BLaER1 treated with 17β-estradiol and CSF1 and Interleukin-3, amounts not matched to agents 10 nM and 100 nM (cell line): ENCODE results near the gene ARHGDIB.

Source experiments
- H3K27ac ChIP-seq, 11 experiments: shearing (Covaris generic); formaldehyde crosslinking; 2 replicates each; pipeline ENCODE4 v1.8.1; 2022
- H3K27me3 ChIP-seq, 11 experiments: shearing (Covaris generic); formaldehyde crosslinking; 2 replicates each; pipeline ENCODE4 v1.8.1; 2022
- H3K36me3 ChIP-seq, 11 experiments: shearing (Covaris generic); formaldehyde crosslinking; 2 replicates each; pipeline ENCODE4 v1.8.1; 2022
- H3K4me1 ChIP-seq, 10 experiments: shearing (Covaris generic); formaldehyde crosslinking; 2 replicates each; pipeline ENCODE4 v1.8.1; 2022
- H3K4me2 ChIP-seq, 11 experiments: shearing (Covaris generic); formaldehyde crosslinking; 2 replicates each; pipeline ENCODE4 v1.8.1; 2022
- H3K4me3 ChIP-seq, 10 experiments: shearing (Covaris generic); formaldehyde crosslinking; 2 replicates each; pipeline ENCODE4 v1.8.1; 2022
- H3K9ac ChIP-seq, 11 experiments: shearing (Covaris generic); formaldehyde crosslinking; 2 replicates each; pipeline ENCODE4 v1.8.1; 2022
- H3K9me3 ChIP-seq, 11 experiments: shearing (Covaris generic); formaldehyde crosslinking; replicated peaks in 1 of 11; 2 replicates each; pipeline ENCODE4 v1.8.1; 2022
- H4K20me1 ChIP-seq, 11 experiments: shearing (Covaris generic); formaldehyde crosslinking; 2 replicates each; pipeline ENCODE4 v1.8.1; 2022
- Cebpa-rat ChIP-seq, 11 experiments: shearing (Covaris generic); IDR thresholded peaks; 2 replicates each; pipeline ENCODE4 v1.8.1; 2022

The ARHGDIB gene

DNA sequence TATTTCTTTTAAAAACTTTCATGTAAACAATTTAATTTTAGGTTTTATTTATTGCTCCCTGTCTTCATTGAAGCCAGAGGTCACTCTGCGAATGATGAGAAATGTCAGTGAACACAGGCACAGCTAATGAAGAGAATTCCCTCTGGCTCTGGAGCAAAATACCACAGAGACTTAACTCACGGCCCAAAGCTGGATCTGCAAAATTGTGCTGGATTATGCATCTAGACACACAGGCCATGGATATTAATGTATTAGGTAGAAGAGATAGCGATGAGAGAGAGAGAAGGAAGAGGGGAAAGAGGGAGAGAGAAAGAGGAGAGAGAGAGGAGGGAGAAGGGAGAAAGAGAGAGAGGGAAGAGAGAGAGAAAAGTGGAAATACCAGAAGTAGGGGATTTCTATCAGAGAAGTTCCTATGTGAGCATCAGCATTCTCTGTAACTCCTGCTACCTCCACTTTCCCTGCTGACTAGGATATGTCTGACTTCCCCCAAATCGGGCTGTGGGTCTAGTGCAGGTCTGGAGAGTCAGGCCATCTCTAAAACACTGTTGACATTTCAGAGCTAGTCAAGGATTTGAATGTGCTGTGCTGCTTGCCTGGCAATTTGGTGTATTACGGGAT is 3.7 kb downstream of the ARHGDIB start:
- Histone ChIP-seq H3K27ac (peak overlapping the region; percentile 70 to 96 (median 92)), H3K36me3 (peaks cover 0 to 63% (median 26%) of the 10 kb centered on the region in 11 experiments; a peak in 15 of 22 replicates), H3K4me1 (peaks cover 60 to 84% (median 73%) of the 10 kb centered on the region in 10 experiments), H3K9ac (peak overlapping the region; percentile 81 to 93 (median 87)), H3K4me2 (peak overlapping the region; percentile 92 to 99 (median 98)), H3K4me3 (peak overlapping the region; percentile 72 to 93 (median 80)), H3K9me3 (no peaks in the 10 kb centered on the region), H4K20me1 (peaks cover 11 to 75% (median 54%) of the 10 kb centered on the region in 11 experiments; a peak in 20 of 22 replicates), H3K27me3 (no peaks in the 10 kb centered on the region)
- no peak for TF ChIP-seq Cebpa-rat (IDR thresholded peaks at IDR 0.05)

DNA sequence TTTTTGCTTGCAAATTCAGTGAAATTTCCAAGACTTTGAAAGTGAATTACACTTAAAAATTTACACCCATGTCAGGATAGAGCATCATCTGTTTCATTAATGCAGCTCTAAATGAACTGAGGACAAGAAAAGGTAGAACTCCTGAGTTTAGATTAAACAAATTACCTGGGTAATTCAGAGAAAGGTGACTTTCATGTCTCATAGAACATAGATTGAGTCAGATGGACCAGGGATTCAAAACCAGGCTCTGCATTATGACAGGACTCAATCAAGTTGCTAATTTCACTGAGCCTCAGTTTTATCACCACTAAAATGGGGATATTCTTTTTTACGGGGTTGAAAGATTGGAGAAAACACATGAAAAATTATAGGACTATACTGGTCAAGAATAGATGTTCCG is 4.5 kb downstream of the ARHGDIB start:
- peaks cover 0 to 66% (median 26%) of the 10 kb centered on the region in 11 experiments; a peak in 15 of 22 replicates for H3K36me3 ChIP-seq
- peaks cover 64 to 84% (median 76%) of the 10 kb centered on the region in 10 experiments for H3K4me1 ChIP-seq
- H4K20me1 ChIP-seq = peaks cover 11 to 83% (median 58%) of the 10 kb centered on the region in 11 experiments; a peak in 20 of 22 replicates
- H3K9me3 ChIP-seq = no peaks in the 10 kb centered on the region
- peak overlapping the region; percentile 92 to 99 (median 98) for H3K4me2 ChIP-seq
- peak overlapping the region; percentile 70 to 96 (median 92); a peak in 21 of 22 replicates for H3K27ac ChIP-seq
- no peaks in the 10 kb centered on the region for H3K27me3 ChIP-seq
- H3K4me3 ChIP-seq = peak overlapping the region; percentile 72 to 93 (median 80); a peak in 18 of 20 replicates
- H3K9ac ChIP-seq = peak overlapping the region; percentile 81 to 93 (median 87); a peak in 19 of 22 replicates
- no peak for TF ChIP-seq Cebpa-rat (IDR thresholded peaks at IDR 0.05)

DNA sequence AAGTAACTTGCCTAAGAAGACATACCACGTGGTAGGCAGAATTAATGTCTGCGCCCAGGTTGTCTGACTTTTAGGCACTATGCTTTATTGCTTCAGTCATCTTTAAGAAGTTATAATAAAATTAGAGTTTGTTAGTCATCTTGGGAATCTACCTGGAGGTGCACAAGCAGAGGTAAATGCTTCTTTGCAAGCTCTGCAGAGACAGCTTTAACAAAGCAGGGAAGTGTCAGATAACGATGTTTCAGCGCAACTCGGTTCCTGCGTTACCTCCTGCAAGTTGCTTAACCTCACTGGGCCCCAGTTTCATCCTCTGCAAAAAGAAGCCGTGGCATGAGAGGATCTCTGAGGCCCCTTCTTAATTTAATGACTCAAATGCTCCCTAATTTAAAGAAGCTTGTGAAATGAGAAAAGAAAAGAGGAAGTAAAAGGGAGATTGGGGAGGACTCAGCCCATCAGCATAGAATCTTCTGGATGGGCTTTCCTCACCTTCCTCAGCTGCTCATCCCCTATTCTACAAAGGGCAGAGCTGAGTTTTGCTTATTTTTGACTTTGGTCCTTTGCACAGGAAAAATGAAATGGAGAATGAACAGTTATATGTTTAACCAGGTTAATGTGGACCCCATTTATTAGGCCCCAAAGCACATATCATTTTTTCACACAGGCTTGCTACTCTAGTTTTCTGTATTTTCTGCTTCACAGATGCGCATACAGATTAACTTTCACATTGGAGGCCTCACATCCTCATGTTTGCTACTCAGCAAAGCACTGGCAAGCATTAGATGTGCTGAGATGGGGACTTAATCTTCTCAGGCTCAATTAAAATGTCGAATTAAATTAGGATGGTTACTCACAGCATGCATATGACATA is 5.1 kb downstream of the ARHGDIB start:
- Histone ChIP-seq H4K20me1 (peaks cover 11 to 90% (median 58%) of the 10 kb centered on the region in 11 experiments; a peak in 20 of 22 replicates), H3K9me3 (no peaks in the 10 kb centered on the region), H3K4me3 (peak overlapping the region; percentile 36 to 90 (median 79); a peak in 15 of 20 replicates), H3K27ac (peak overlapping the region; percentile 70 to 96 (median 92); a peak in 20 of 22 replicates), H3K4me1 (peaks cover 70 to 90% (median 83%) of the 10 kb centered on the region in 10 experiments), H3K27me3 (no peaks in the 10 kb centered on the region), H3K9ac (peak overlapping the region; percentile 18 to 93 (median 87); a peak in 20 of 22 replicates), H3K4me2 (peak overlapping the region; percentile 92 to 99 (median 98)), H3K36me3 (peaks cover 0 to 72% (median 28%) of the 10 kb centered on the region in 11 experiments; a peak in 17 of 22 replicates)
- peak in 8 of 11 experiments; percentile 23 to 83 (median 48); a peak in 7 of 22 replicates for TF ChIP-seq Cebpa-rat (IDR thresholded peaks at IDR 0.05)

DNA sequence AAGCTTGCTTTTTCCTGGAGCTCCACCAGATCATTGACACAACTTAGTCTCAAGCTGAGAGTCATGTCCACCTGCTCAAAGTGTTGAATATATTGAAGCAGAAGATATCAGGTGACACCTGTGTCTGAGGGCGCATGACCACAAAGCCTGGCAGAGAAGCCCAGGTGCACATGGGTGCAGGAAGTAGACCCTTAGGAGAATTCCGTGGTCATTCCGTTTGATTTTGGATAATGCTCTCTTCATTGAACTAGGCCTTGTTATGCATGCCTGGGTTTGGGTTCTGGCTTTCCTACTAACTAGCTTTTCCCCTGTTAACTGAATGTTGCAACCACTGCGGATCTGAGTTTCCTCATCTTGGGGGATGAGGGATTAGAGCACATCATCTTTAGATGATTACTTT is 7.1 kb downstream of the ARHGDIB start:
- H3K27ac ChIP-seq = peak overlapping the region; percentile 81 to 96 (median 90)
- peaks cover 90 to 100% (median 100%) of the 10 kb centered on the region in 10 experiments for H3K4me1 ChIP-seq
- peaks cover 11 to 85% (median 52%) of the 10 kb centered on the region in 11 experiments; a peak in 20 of 22 replicates for H4K20me1 ChIP-seq
- no peaks in the 10 kb centered on the region for H3K27me3 ChIP-seq
- H3K4me2 ChIP-seq = peak overlapping the region; percentile 92 to 99 (median 98)
- H3K9ac ChIP-seq = peak overlapping the region in 10 of 11 experiments; percentile 29 to 75 (median 54); a peak in 17 of 22 replicates
- TF ChIP-seq Cebpa-rat (IDR thresholded peaks at IDR 0.05) = 0 out of 22 replicates have a peak, but pooled peaks of 2 of the 11 experiments have one; percentile 10 to 26
- peaks cover 14 to 92% (median 43%) of the 10 kb centered on the region in 11 experiments for H3K36me3 ChIP-seq
- H3K9me3 ChIP-seq = no peaks in the 10 kb centered on the region
- peak overlapping the region in 9 of 10 experiments; percentile 5 to 39 (median 21); a peak in 14 of 20 replicates for H3K4me3 ChIP-seq

DNA sequence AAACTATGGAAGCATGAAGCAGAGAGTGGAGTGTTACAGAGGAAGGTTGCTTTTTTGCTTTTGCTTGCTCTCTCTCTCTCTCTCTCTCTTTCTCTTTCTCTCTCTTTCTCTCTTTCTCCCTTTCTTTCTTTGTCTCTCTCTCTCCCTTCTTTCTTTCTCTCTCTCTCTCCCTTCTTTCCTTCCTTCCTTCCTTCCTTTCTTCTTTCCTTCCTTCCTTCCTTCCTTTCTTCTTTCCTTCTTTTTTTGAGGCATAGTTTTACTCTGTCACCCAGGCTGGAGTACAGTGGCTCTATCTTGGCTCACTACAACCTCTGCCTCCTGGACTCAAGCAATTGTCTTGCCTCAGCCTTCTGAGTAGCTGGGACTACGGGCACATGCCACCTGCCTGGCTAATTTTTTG is 7.6 kb downstream of the ARHGDIB start:
- H3K9me3 ChIP-seq = no peaks in the 10 kb centered on the region
- no peak for TF ChIP-seq Cebpa-rat (IDR thresholded peaks at IDR 0.05)
- peak overlapping the region in 9 of 10 experiments; percentile 6 to 39 (median 21); a peak in 13 of 20 replicates for H3K4me3 ChIP-seq
- H3K27ac ChIP-seq = peak overlapping the region; percentile 81 to 96 (median 90)
- no peaks in the 10 kb centered on the region for H3K27me3 ChIP-seq
- peak overlapping the region in 10 of 11 experiments; percentile 29 to 75 (median 54); a peak in 17 of 22 replicates for H3K9ac ChIP-seq
- peaks cover 11 to 80% (median 47%) of the 10 kb centered on the region in 11 experiments; a peak in 20 of 22 replicates for H4K20me1 ChIP-seq
- peaks cover 16 to 93% (median 47%) of the 10 kb centered on the region in 11 experiments for H3K36me3 ChIP-seq
- peaks cover 94 to 100% (median 99%) of the 10 kb centered on the region in 10 experiments for H3K4me1 ChIP-seq
- peak overlapping the region; percentile 92 to 99 (median 98) for H3K4me2 ChIP-seq

DNA sequence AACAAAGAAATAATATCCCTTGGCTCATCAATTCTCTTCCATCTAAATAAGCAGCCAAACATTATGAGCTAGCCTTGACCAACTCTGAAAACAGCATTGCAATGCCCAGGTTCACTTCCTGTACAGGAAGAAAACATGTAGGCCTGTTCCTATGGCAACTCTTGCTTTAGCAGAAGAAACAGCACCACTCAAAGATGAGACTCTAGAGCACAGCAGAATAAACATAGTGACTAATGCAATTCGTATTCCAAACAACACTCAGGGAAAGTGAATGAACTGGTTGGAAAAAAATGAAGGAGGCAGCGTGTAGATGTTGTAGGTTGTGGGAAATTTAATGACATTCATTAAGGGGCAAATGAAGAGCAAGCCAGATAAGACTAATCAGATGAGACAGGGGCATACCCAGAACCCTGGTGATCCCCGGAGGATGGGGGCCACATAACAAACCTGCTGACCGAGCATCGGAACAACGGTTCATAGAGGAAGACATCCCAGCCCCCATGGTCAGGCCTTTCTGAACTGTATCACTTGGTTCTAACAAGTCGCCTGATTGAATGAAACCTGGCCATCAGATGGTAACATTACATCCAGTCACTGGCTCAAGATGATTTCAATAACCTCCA is 9.0 kb downstream of the ARHGDIB start:
- no peaks in the 10 kb centered on the region for H3K9me3 ChIP-seq
- H3K27me3 ChIP-seq = no peaks in the 10 kb centered on the region
- peaks cover 11 to 66% (median 36%) of the 10 kb centered on the region in 11 experiments; a peak in 18 of 22 replicates for H4K20me1 ChIP-seq
- peak overlapping the region in 8 of 10 experiments; percentile 3 to 44 (median 26); a peak in 12 of 20 replicates for H3K4me3 ChIP-seq
- peak in 2 of 11 experiments; percentile 26 to 63; a peak in 2 of 22 replicates for TF ChIP-seq Cebpa-rat (IDR thresholded peaks at IDR 0.05)
- H3K27ac ChIP-seq = peak overlapping the region; percentile 81 to 96 (median 90)
- peaks cover 97 to 100% (median 99%) of the 10 kb centered on the region in 10 experiments for H3K4me1 ChIP-seq
- peak overlapping the region; percentile 29 to 75 (median 51); a peak in 20 of 22 replicates for H3K9ac ChIP-seq
- H3K36me3 ChIP-seq = peaks cover 27 to 93% (median 60%) of the 10 kb centered on the region in 11 experiments
- peak overlapping the region; percentile 92 to 99 (median 98) for H3K4me2 ChIP-seq

DNA sequence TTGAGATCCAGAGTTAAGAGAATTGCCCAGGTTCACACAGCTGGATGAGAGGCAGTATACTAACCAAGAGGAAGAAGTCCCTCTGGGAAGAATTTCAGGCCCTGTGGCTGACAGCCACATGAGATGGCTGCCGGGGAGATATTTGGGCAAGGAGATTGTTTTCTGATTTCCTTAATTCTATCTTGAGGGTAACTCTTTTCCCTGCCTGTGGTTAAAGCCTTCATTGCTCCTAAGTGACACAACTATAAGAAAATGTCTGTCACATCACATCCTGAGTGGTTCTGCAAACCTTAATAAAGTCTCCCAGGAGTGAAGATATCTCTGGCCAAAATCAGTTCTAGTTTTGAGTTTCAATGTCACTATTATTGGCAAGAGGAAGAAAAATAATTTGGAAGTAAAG is 9.6 kb downstream of the ARHGDIB start:
- Histone ChIP-seq H3K36me3 (peaks cover 32 to 93% (median 62%) of the 10 kb centered on the region in 11 experiments), H3K4me3 (peak overlapping the region in 4 of 10 experiments; percentile 2 to 21 (median 4); a peak in 8 of 20 replicates), H3K9ac (peak overlapping the region; percentile 10 to 72 (median 50); a peak in 18 of 22 replicates), H3K9me3 (0 out of 22 replicates have a peak, but pooled peaks cover 0 to 2% (median 0%) of the 10 kb centered on the region in 11 experiments), H3K27me3 (no peaks in the 10 kb centered on the region), H3K27ac (peak overlapping the region; percentile 81 to 96 (median 90)), H3K4me2 (peak overlapping the region; percentile 92 to 99 (median 98)), H3K4me1 (peaks cover 95 to 100% (median 99%) of the 10 kb centered on the region in 10 experiments), H4K20me1 (peaks cover 11 to 61% (median 30%) of the 10 kb centered on the region in 11 experiments; a peak in 17 of 22 replicates)
- TF ChIP-seq Cebpa-rat (IDR thresholded peaks at IDR 0.05) = no peak
